ENCODE data around the gene MTX1. TPM values are rescaled to one million over a fixed set of nuclear protein-coding genes. Genes with fewer than 3 reads are reported as not detected.

MTX1 gene
- total RNA-seq, 3 donors from 2014 or later: 26.1 to 41.1 (median 35.6) TPM

DNA sequence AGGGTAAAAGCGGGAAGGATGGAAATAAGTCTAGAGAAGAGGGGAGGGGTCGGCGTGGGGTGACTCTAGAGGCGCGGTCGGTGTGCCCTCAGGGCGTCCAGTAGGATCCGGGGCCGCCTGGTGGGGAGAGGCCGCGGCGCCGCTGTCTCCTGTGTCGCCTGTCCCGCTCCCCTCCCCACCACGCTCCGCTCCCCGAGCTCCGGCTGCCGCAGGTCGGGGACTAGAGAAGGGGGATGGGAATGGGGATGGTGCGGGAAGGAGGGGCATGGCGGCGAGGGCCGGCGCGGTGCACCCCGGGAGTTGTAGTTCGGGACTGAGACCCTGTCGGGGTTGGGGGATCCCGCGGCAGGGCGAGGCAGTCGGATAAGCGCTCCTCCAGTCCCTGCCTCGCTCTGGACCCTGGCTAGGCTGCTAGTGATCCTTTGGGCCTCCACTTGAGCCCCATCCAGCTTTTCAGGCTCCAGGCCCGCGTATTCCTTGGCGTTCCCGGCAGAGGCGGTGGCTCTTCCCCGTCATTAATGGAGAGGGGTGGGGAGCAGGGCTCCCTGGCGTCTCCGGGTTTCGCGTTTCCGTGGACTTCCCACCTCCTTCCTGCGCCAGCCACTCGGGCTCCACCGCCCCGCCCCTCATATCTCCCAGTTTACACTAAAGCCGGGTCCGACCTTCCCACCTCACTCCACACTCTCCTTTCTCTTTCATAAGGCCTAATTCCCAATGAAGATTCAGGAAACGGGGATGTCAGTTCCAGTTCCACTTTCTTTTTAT, 46.9 kb downstream of the MTX1 start, which contains the start of gene ENTREP3:
Gene ENTREP3 (minus strand): TSS at position 241 of the 765 bp plus-strand sequence. CDS start 606 bp downstream, outside the sequence.
- ATAC-seq (peak; percentile 90), DNase-seq (peak; percentile 91 to 93 (median 91))
- peak within 1 kb of the TSS; percentile 63 for H3K4me3 ChIP-seq
- intact Hi-C loops (cut with DNase I, micrococcal nuclease): loop anchor here in 1 of 2 donors (10.0 kb wide), 1 partner anchor 69 kb away; the partner anchor contains the start of gene RUSC1
- H3K4me1 ChIP-seq (ENCODE audit: low read depth): peaks cover 9% of the 10 kb centered on the region
- no peaks in the 10 kb centered on the region for H3K36me3 ChIP-seq (ENCODE audit: low read depth)
- H3K9me3 ChIP-seq: no peaks in the 10 kb centered on the region
- TF ChIP-seq, protein P1, sequence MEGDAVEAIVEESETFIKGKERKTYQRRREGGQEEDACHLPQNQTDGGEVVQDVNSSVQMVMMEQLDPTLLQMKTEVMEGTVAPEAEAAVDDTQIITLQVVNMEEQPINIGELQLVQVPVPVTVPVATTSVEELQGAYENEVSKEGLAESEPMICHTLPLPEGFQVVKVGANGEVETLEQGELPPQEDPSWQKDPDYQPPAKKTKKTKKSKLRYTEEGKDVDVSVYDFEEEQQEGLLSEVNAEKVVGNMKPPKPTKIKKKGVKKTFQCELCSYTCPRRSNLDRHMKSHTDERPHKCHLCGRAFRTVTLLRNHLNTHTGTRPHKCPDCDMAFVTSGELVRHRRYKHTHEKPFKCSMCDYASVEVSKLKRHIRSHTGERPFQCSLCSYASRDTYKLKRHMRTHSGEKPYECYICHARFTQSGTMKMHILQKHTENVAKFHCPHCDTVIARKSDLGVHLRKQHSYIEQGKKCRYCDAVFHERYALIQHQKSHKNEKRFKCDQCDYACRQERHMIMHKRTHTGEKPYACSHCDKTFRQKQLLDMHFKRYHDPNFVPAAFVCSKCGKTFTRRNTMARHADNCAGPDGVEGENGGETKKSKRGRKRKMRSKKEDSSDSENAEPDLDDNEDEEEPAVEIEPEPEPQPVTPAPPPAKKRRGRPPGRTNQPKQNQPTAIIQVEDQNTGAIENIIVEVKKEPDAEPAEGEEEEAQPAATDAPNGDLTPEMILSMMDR (IDR thresholded peaks at IDR 0.05): no peak

DNA sequence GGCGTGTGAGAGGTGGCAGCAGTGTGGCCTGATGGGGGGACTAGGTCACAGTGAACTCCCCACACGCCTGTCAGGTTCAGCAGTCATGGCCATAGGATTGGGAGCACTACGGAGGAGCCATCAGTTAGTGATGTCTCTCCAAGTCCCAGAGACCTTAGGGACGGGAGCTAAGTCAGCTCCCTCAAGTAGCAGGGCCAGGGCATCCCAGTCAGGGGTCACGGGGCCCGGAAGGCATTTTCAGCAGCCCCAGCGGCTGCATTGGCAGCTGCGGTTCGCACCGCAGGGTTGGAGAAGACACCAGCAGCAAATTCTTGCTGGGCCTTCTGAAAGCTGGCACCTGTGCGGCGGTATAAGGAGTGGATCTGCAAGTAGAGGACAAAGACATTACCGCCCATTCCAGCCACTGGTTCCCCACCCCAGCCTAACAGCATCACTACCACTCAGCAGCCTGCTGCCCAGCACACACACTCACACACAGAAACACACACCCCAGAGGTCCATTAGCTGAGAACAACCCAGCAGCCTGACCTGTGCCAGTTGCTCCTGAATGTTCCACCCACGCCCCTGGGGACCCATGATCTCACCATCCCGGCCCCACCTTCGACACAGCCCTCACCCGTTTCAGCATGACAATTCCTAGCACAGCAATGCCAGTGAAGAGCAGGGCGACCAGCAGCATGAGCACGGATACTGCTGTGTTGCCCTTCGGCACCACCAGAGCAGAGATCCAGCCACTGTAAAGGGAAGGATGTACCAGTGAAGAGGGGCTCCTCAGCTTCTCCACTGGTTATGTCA, 47.8 kb downstream of the MTX1 start:
- H3K4me3 ChIP-seq: peak overlapping the region; percentile 63
- intact Hi-C loops (cut with DNase I, micrococcal nuclease): loop anchor here in 1 of 2 donors (10.0 kb wide), 1 partner anchor 69 kb away; the partner anchor contains the start of gene RUSC1
- H3K9me3 ChIP-seq: no peaks in the 10 kb centered on the region
- TF ChIP-seq, protein P1 (IDR thresholded peaks at IDR 0.05): no peak
- no peaks in the 10 kb centered on the region for H3K36me3 ChIP-seq (ENCODE audit: low read depth)
- ATAC-seq (no peak), DNase-seq (no peak)
- H3K4me1 ChIP-seq (ENCODE audit: low read depth): peaks cover 16% of the 10 kb centered on the region

DNA sequence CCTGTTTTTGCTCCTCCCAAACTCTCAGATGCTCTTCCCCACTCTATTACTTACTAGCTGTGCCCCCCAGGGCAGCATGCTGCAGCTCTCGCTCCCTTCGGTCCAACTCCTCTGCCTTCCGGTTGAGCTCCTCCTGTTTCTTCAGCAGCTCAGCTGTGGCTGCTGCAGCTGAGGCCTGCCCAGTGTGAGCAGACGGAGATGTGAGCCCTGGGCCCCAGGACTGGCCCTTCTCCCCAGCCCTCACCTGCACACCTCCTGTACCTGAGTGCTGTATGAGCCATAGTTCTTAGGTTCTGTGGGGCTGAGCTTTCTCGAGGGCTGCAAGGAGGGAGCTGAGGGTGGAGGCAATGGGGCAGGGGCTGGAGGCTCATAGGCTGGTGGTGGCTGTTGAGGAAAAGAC, 51.8 kb downstream of the MTX1 start:
- DNase-seq: peak in 1 of 3 donors; percentile 23
- intact Hi-C loops (cut with DNase I, micrococcal nuclease): no loop called here
- no peak for ATAC-seq
- Histone ChIP-seq H3K9me3 (no peaks in the 10 kb centered on the region), H3K4me3 (no peak overlapping the region), H3K4me1 (ENCODE audit: low read depth) (peaks cover 13% of the 10 kb centered on the region), H3K36me3 (ENCODE audit: low read depth) (no peaks in the 10 kb centered on the region)
- TF ChIP-seq, protein P1 (IDR thresholded peaks at IDR 0.05): no peak

DNA sequence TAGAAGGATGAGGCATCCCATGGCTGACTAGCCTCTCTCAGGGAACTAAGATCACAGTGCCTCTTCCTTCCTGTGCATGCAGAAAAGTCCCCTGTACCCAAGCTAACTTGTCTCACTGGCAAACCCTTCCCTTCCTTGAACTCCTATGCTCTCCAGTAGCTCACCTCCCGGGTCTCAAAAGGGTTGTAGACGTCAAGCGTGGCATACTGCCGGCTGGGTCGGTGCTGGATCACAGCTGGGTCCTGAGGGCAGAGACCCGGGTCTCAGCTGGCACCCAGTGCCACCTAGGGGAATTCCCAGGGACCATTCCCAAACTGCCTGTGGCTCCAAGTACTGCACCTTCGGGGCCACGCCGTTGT, 53.0 kb downstream of the MTX1 start:
- no peak for ATAC-seq

More for the DNA sequence above, 53.0 kb downstream of the MTX1 start:
- H3K4me1 ChIP-seq (ENCODE audit: low read depth): peaks cover 13% of the 10 kb centered on the region
- no peaks in the 10 kb centered on the region for H3K9me3 ChIP-seq
- TF ChIP-seq, protein P1 (IDR thresholded peaks at IDR 0.05): no peak
- intact Hi-C loops (cut with DNase I, micrococcal nuclease): no loop called here
- DNase-seq: peak in 1 of 3 donors; percentile 63
- peak overlapping the region; percentile 62 for H3K4me3 ChIP-seq
- H3K36me3 ChIP-seq (ENCODE audit: low read depth): no peaks in the 10 kb centered on the region

Data from mucosa of descending colon (tissue), 3 donors.